SK-N-SH treated with all-trans-retinoic acid at 6 μM for 48 hours (cell line): ENCODE data around the gene PLTP.

Experiments
- ATAC-seq: fragments of 200-7000 bp; cut with Tn5 transposase; 3 replicates; pipeline ENCODE4 v1.9.1; 2020; ENCODE audit warnings: mild to moderate bottlenecking, moderate library complexity
- BACH2 ChIP-seq: fragments of 250-450 bp; sonication (Bioruptor Pico); IDR thresholded peaks from 2 replicates; pipeline ENCODE4 v1.9.0; 2021; ENCODE audit warnings: mild to moderate bottlenecking, borderline replicate concordance
- CREB5 ChIP-seq: fragments of 250-450 bp; sonication (Bioruptor Pico); IDR thresholded peaks from 2 replicates; pipeline ENCODE4 v1.5.1; 2020; ENCODE audit warnings: low read depth, mild to moderate bottlenecking, moderate library complexity
- CSDC2 ChIP-seq: fragments of 250-450 bp; sonication (Bioruptor Pico); IDR thresholded peaks from 2 replicates; pipeline ENCODE4 v1.5.0; 2020; ENCODE audit warnings: mild to moderate bottlenecking, moderate library complexity
- CSRNP3 ChIP-seq: fragments of 250-450 bp; sonication (Bioruptor Pico); IDR thresholded peaks from 2 replicates; pipeline ENCODE4 v1.5.1; 2021; ENCODE audit warnings: mild to moderate bottlenecking, moderate library complexity
- ESRRG ChIP-seq: fragments of 250-450 bp; sonication (Bioruptor Pico); IDR thresholded peaks from 2 replicates; pipeline ENCODE4 v1.6.1; 2021; ENCODE audit warnings: mild to moderate bottlenecking
- GLIS3 ChIP-seq: fragments of 250-450 bp; sonication (Bioruptor Pico); IDR thresholded peaks from 2 replicates; pipeline ENCODE4 v1.5.0; 2020; ENCODE audit warnings: mild to moderate bottlenecking, moderate library complexity
- POU6F1 ChIP-seq: fragments of 250-450 bp; sonication (Bioruptor Pico); IDR thresholded peaks from 2 replicates; pipeline ENCODE4 v1.8.0; 2021; ENCODE audit warnings: low read depth, mild to moderate bottlenecking, moderate library complexity, borderline replicate concordance
- PPARA ChIP-seq: fragments of 250-450 bp; sonication (Bioruptor Pico); IDR thresholded peaks from 2 replicates; pipeline ENCODE4 v1.5.0; 2020; ENCODE audit warnings: mild to moderate bottlenecking, borderline replicate concordance
- RARB ChIP-seq: fragments of 250-450 bp; sonication (Bioruptor Pico); IDR thresholded peaks from 2 replicates; pipeline ENCODE4 v1.8.0; 2021; ENCODE audit warnings: mild to moderate bottlenecking, moderate library complexity
- SNAI2 ChIP-seq: fragments of 250-450 bp; sonication (Bioruptor Pico); IDR thresholded peaks from 2 replicates; pipeline ENCODE4 v1.5.0; 2020; ENCODE audit warnings: mild to moderate bottlenecking, moderate library complexity
- TSHZ2 ChIP-seq: fragments of 250-450 bp; sonication (Bioruptor Pico); IDR thresholded peaks from 2 replicates; pipeline ENCODE4 v1.5.0; 2020; ENCODE audit warnings: mild to moderate bottlenecking, moderate library complexity
- ZC3H10 ChIP-seq: fragments of 250-450 bp; sonication (Bioruptor Pico); IDR thresholded peaks from 2 replicates; pipeline ENCODE4 v1.5.1; 2021; ENCODE audit warnings: mild to moderate bottlenecking, moderate library complexity
- ZFP3 ChIP-seq: fragments of 250-450 bp; sonication (Bioruptor Pico); IDR thresholded peaks from 2 replicates; pipeline ENCODE4 v1.5.0; 2020; ENCODE audit warnings: mild to moderate bottlenecking, moderate library complexity
- ZFP30 ChIP-seq: fragments of 450-650 bp; formaldehyde crosslinking; IDR thresholded peaks from 2 replicates; pipeline ENCODE4 v1.5.0; 2022; ENCODE audit warnings: mild to moderate bottlenecking, moderate library complexity
- ZNF70 ChIP-seq: fragments of 450-650 bp; formaldehyde crosslinking; IDR thresholded peaks from 2 replicates; pipeline ENCODE4 v1.5.0; 2020; ENCODE audit warnings: mild to moderate bottlenecking, moderate library complexity
- ZNF8 ChIP-seq: fragments of 450-650 bp; formaldehyde crosslinking; IDR thresholded peaks from 2 replicates; pipeline ENCODE4 v1.5.0; 2020; ENCODE audit warnings: mild to moderate bottlenecking, moderate library complexity

Gene PLTP

GRCh38 chr20:45866454-45866853, 45.5 kb downstream of the PLTP start:
- TF ChIP-seq BACH2 (CRISPR knock-in tag) (no peak), PPARA (CRISPR knock-in tag) (no peak), ESRRG (no peak), CREB5 (no peak), GLIS3 (no peak), CSRNP3 (CRISPR knock-in tag) (no peak), ZNF70 (CRISPR knock-in tag) (no peak), TSHZ2 (CRISPR knock-in tag) (no peak), CSDC2 (CRISPR knock-in tag) (no peak)
- no peak for ATAC-seq

- ATAC-seq: no peak
- TF ChIP-seq TSHZ2 (CRISPR knock-in tag) (no peak), SNAI2 (CRISPR knock-in tag) (no peak), ZC3H10 (no peak), CSRNP3 (CRISPR knock-in tag) (no peak)
These were observed 48.1 kb downstream of the PLTP start for GRCh38 chr20:45863543-45864470.

GRCh38 chr20:45861221-45862075, 50.5 kb downstream of the PLTP start:
- no peak for ATAC-seq
- TF ChIP-seq RARB (no peak), ZNF8 (CRISPR knock-in tag) (no peak), ZC3H10 (no peak), ZFP30 (CRISPR knock-in tag) (no peak), GLIS3 (no peak), POU6F1 (CRISPR knock-in tag) (no peak), TSHZ2 (CRISPR knock-in tag) (no peak), ESRRG (no peak), BACH2 (CRISPR knock-in tag) (no peak), PPARA (CRISPR knock-in tag) (no peak), ZFP3 (CRISPR knock-in tag) (no peak), CREB5 (no peak)
